ENCODE results near the gene SCFD2.
A peak's percentile ranks its signal among the peaks of the same experiment; 100 is the strongest.

The SCFD2 gene

DNA sequence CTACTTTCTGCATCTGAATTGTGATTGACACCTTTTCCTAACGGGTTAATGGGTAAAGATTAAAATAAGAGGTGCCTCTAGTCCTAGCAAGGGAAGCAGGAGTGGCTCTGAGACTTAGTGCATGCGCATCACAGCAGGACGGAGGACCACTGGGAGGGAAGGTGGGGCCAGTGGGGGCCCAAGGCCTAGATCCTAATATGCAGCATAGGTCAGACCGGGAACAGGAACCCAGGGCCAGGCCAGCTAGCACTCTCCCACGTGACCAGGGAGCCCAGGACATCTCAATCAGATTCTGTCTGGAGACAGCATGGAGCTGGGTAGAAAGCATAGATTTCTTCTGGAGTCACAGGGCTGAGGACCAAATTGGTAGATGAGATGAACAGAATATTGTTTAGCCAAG, 448.0 kb downstream of the SCFD2 start:
- no peak for DNase-seq (ENCODE audit: low spot score)

GRCh38 chr4:52915730-52916300, 450.0 kb downstream of the SCFD2 start:
- no peak for DNase-seq (ENCODE audit: low spot score)

DNA sequence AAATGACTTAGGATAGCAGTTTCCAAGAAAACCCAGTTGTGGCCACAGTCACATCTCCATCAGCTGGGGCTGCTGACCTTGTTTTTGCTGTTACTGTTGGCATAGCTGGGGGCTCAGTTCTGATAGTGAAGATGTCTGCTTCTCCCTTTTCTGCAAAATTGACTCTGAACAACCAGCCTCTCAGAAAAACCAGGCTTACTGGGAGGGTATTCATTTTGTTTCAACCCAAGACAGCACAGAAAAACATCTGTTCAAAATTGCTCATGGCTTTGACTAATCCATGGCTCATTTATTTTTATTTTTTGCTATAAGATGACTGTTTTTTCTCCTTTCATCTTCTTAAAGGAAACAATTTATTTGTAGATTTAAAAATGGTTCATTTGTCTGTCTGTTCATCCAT, 450.7 kb downstream of the SCFD2 start:
- DNase-seq (ENCODE audit: low spot score), result no peak

- no peak for DNase-seq (ENCODE audit: low spot score)
Observed at GRCh38 chr4:52914051-52914605, 451.7 kb downstream of the SCFD2 start.

GRCh38 chr4:52912608-52913007, 453.3 kb downstream of the SCFD2 start:
- no peak for DNase-seq (ENCODE audit: low spot score)

GRCh38 chr4:52911684-52912294, 454.1 kb downstream of the SCFD2 start:
- peak; percentile 37 for DNase-seq (ENCODE audit: low spot score)

DNA sequence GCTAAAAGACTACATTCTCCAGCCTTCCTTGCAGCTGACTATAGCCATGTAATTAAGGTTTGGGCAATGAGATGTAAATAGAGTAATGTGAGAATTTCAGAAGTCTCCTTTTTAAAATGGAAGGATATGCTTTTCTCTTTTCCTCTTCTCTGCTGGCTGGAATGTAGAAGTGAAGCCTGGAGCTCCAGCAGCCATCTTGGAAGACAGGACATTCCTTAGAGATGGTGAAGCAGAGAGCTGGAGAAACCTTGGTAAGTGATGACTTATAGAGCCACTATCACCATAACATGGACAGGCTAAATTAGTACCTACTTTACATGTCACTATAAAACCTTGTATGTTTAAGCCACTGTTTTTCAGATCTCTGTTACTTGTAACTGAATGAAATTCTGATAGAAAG, 455.7 kb downstream of the SCFD2 start:
- no peak for DNase-seq (ENCODE audit: low spot score)

GRCh38 chr4:52907510-52907909, 458.4 kb downstream of the SCFD2 start:
- no peak for DNase-seq (ENCODE audit: low spot score)

GRCh38 chr4:52904421-52904820, 461.4 kb downstream of the SCFD2 start:
- DNase-seq (ENCODE audit: low spot score), result no peak

- DNase-seq (ENCODE audit: low spot score), result no peak
Observed at GRCh38 chr4:52903273-52903672, 462.6 kb downstream of the SCFD2 start.

- no peak for DNase-seq (ENCODE audit: low spot score)
Observed at GRCh38 chr4:52894443-52894842, 471.4 kb downstream of the SCFD2 start.

DNA sequence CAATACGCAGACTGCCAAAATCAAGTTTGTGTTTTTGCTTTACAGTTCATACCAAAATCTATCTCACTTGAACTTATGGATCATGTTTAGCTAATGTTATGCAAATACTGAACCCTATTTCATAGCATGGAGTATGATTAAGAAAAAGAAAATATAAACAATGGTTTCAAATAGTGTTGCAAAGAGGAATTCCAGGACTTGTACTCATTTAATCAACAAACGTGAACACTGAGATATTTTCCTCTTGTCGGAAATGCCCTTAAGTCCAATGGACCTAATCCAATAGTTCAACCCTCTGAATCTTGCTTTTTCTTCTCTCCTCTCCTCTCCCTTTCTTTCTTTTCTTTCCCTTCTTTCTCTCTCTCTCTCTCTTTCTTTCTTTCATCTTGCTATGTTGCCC, 473.0 kb downstream of the SCFD2 start:
- DNase-seq (ENCODE audit: low spot score), result no peak

DNA sequence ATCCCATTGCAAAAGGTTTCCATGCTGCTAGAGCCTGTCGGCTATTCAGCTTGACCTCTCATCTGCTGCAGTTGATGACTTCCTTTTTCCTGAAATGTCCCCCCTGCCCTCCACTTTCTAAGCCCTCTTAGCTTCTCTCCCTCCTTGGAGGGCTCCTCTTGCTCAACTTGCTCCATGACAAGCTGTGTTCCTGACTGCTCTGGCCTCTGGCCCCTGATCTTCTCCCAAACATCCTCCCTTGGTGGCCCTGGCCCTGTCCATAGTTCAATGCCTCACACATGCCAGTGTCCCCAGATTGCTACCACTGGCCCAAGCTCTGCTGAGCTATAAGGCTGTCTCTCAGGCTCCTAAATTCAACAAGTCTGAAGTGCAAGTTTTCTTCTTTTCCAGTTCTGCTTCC, 474.1 kb downstream of the SCFD2 start:
- no peak for DNase-seq (ENCODE audit: low spot score)

DNA sequence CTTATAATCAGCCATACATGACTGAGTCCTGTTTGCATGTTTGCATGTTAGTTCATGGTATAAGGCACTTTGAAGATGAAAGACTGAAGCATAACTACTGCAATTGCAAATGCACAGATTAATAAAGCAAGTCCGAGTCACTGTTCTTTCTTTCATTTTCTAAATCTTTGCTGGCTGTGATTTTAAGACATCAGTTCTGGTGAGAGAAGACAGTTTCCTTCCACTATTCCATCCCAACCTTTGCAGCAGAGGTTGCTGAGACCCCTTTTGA, 475.4 kb downstream of the SCFD2 start:
- DNase-seq (ENCODE audit: low spot score), result no peak

DNA sequence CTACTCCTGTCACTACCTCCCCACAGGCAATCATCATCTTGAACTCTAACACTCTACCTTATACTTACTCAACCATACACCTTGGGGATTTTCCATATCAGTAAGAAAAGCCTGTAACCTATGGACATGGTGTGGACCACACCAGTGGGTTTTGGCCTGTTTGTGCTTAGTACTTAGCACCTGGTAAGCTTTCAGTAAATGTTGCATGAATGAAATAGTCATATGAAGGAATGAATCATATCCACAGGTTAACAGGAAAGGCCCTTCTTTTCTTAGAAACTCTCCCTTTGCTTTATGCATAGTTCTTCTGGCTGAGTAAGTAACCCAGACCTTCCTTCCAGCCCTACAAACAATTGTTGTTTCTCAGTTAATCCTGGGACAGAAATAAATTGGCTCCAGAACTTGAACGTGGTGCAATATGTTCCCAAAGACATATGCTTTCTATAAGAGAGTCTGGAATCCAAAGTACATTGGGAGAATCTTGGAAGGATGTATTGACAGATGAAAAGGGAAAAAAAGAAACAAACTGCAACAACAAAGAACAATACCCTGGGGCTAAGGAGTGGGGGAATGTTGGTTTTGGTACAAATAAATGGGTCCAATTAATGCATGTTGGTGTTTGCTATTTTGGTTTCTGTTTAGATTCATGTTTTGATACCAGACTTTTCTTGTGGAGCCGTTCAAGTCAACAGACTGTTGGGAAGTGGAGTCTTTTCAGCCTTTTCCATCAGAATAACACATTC, 475.9 kb downstream of the SCFD2 start:
- DNase-seq (ENCODE audit: low spot score), result no peak

DNA sequence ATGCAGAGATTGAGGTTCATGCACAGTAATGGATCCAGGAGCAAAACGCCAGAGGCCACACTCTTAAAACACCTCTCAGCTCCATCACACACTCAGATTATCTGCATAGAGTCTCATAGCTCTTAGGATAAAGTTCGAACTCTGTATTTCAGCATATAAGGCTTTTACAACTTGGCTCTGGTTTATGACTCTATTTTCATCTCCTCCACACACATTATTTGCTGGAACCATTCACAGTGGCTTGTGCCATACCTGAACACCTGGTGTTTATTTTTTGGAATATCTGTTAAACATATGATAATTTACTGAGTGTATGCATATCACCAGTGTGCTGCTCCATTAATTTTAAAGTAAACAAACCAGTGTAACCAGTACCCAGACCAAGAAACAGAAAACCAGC, 476.5 kb downstream of the SCFD2 start:
- no peak for DNase-seq (ENCODE audit: low spot score)

DNA sequence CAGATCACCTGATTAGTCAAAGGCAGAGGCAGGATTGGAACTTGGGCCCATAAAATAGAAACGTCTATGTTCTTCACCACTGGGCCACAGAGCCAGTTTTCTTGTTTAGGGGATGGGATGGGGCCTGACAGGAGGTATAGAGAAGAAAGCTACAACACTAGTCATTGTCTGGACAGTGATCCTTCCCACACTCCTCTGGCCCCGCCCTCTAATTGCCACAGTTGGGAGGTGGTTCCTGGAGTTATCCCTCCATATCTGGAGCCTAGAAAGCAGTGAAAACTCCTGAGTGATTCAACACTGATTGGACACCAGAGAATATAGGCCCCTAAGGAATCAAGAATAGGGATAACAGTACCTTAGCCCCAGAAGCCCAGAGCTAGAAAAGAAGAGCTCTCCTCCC, 480.9 kb downstream of the SCFD2 start:
- DNase-seq (ENCODE audit: low spot score), result no peak

GRCh38 chr4:52883707-52884669, 481.9 kb downstream of the SCFD2 start:
- no peak for DNase-seq (ENCODE audit: low spot score)

- DNase-seq (ENCODE audit: low spot score), result no peak
Observed at GRCh38 chr4:52883183-52883621, 482.7 kb downstream of the SCFD2 start.

- no peak for DNase-seq (ENCODE audit: low spot score)
Observed at GRCh38 chr4:52880994-52881393, 484.9 kb downstream of the SCFD2 start.

DNA sequence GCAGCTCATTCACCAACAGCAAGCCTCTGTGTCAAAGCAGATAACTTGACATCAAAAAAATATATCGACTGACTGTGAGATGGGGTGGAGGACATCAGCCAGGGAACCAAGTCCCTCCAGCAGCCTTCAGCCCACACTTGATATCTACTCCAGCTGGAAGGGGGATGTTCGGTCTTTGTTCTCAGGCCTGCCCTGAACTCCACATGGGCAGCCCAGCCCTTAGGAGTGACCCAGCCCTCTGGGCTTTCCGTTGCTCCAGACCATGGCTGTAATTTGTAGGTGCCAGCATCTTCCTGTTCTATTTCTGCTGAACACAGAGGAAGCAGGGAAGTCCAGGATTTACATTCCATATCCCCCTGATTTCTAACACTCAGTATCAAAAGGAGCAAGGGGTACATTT, 486.4 kb downstream of the SCFD2 start:
- DNase-seq (ENCODE audit: low spot score), result no peak

- no peak for DNase-seq (ENCODE audit: low spot score)
Observed at GRCh38 chr4:52877694-52878093, 488.2 kb downstream of the SCFD2 start.

Measured in putamen (tissue), 1 donor.